HEK293T (cell line): Measurements from ENCODE around the gene STON1.

Source experiments
- ARNT ChIP-seq: fragments of 450-650 bp; IDR thresholded peaks from 2 replicates; pipeline ENCODE4 v1.6.1; 2017; ENCODE audit warnings: mild to moderate bottlenecking
- L3MBTL2 ChIP-seq: fragments of 450-650 bp; conservative IDR thresholded peaks from 2 replicates; pipeline ENCODE4 v1.6.1; 2016; ENCODE audit warnings: mild to moderate bottlenecking
- SUZ12 ChIP-seq: fragments of 450-650 bp; IDR thresholded peaks from 2 replicates; pipeline ENCODE4 v1.6.1; 2016; ENCODE audit warnings: mild to moderate bottlenecking

DNA sequence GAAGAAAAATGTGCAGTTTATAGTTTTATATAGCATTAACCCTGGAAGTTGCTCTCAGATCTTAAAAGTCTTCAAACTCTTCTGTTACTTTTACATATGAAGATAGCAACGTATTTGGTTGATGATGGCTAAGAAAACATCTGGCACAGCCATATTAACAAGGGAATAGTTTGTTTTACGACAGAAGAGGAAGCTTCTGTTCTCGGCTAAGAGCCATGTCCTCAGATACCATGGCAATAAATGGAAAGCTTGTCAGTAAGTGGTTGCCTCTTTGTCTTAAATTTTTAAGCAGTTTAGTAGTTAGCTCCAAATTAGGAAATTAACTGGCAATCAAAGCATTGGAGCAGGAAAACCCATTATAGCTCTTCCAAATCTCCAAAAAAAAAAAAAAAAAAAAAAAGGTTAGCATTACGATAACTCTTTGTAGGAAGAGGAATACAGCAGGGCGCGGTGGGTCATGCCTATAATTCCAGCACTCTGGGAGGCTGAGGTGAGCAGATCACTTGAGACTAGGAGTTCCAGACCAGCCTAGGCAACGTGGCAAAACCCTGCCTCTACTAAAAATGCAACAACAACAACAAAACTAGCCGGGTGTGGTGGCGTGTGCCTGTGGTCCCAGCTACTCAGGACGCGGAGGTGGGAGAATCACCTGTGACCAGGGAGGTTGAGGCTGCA lies 4.5 kb upstream of the STON1 start:
- TF ChIP-seq ARNT (no peak), L3MBTL2 (no peak), SUZ12 (no peak)
